Epithelial cell of proximal tubule (primary cell): ENCODE results near the gene HELZ. TPM values are rescaled to one million over a fixed set of nuclear protein-coding genes. Genes with fewer than 3 reads are reported as not detected.

ENCODE experiments used
- DNase-seq: peaks from one replicate; pipeline ENCODE4 v3.0.0-alpha.2; 2011; ENCODE audit warnings: low read depth
- H3K4me3 ChIP-seq: 2 replicates; pipeline ENCODE4 v1.5.1; 2011; ENCODE audit warnings: low read depth, mild to moderate bottlenecking, low read length
- CTCF ChIP-seq: conservative IDR thresholded peaks from 2 replicates; pipeline ENCODE4 v1.5.1; 2012; ENCODE audit warnings: low read depth, mild to moderate bottlenecking, low read length
- total RNA-seq: library from RNA; depleted of rRNA; stranded (reverse); fragments of >200 nt; gene quantifications from 2 replicates; pipeline ENCODE4 v1.2.3, GENCODE V29; 2015

The HELZ gene
- total RNA-seq, 1 donor from 2014 or later, result 31.1 TPM

DNA sequence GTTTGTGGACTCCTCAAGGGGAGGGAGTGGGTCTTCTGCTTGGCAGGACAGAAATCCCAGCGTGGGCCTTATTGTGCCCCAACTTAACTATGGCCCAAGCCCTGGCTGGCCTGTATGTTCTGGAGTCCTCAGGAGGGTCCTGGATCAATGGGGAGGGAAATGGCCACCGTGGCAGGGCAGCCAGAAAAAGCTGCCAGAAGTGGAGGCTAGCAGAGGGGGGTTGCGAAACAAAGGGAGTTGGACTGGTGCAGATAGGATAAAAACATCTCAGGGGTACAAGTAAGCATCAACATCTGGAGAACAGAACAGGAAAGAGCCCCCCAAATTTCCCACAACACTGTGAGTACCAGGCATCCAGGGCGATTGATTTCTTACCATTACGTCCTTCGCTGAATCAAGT lies 204.3 kb downstream of the HELZ start:
- DNase-seq, result no peak
- TF ChIP-seq CTCF, result no peak

DNA sequence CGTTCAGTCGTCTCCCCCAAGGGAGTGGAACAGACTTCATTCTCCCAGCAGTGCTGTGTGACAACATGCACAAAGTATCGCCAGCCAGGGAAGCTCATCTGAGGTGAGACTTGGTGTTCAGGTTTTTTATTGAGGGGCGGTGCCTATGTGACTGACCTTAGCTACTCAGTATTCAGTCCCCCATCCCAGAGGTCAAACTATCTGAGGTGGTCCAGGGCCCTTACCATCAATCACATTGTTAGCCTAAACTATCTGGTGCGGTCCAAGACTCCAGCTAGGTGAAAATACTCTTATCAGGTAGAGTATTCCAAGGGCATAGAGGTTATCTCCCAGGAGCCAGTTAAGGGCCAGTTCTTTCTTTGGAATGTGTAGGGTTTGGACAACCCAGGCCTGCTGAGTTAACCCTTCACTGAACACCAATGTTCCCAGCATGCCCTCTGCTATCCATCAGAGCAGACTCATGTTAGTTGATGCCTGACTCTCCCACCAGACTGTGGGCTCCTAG lies 206.1 kb downstream of the HELZ start:
- no peak for DNase-seq
- H3K4me3 ChIP-seq, result no peak overlapping the region
- TF ChIP-seq CTCF, result no peak

More for the DNA sequence above, 204.3 kb downstream of the HELZ start:
- no peak overlapping the region for H3K4me3 ChIP-seq

- DNase-seq, result no peak
- H3K4me3 ChIP-seq, result no peak overlapping the region
- no peak for TF ChIP-seq CTCF
Measured at GRCh38 chr17:67035131-67036083, 209.6 kb downstream of the HELZ start.

DNA sequence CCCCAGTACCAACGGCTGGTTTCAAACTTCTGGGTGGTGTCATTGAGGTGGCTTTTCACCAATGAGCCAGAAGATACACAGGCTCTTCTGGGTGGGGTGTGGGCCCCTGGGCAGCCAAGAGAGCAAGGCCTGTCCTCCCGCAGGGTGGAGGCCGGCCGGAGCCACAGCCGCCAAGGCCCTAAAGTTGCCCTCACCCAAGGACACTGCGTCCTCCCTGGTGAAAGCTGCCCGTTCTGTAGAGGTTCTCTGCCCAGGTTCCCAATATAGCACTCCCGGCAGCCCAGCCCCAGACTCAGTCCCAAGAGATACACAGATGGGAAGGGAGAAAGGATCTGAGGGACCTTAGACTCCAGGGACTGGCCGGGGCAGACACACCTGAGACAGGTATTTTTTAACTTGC lies 211.4 kb downstream of the HELZ start:
- no peak for TF ChIP-seq CTCF
- no peak for DNase-seq
- no peak overlapping the region for H3K4me3 ChIP-seq

GRCh38 chr17:67032985-67033384 lies 212.0 kb downstream of the HELZ start:
- no peak for TF ChIP-seq CTCF
- no peak overlapping the region for H3K4me3 ChIP-seq
- DNase-seq, result no peak

DNA sequence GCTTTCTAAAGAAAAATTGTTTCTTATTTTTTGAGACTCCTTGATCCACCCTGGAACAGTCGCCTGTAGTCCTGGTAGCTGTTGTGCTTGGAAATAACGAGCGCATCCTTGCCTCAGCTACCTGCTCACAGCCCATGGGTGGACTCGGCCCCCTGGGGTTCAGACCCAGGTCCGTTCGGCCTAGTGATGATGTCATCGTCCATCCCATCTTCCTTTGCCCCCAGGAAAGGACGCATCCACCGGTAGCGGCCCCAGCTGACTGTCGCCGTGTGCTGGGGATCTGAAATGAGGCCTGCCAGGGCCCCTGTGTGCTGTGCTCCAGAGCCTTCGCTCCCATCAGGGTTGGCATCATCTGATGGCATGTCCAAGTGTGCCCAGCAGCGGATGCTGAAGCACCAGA lies 212.6 kb downstream of the HELZ start:
- no peak for TF ChIP-seq CTCF
- DNase-seq, result no peak
- H3K4me3 ChIP-seq, result no peak overlapping the region
